OCI-LY1 (cell line): ENCODE measurements around the gene SV2C.

Experiments
- EZH2 ChIP-seq: fragments of 200-600 bp; sonication (generic), shearing (Covaris generic); IDR thresholded peaks from 2 replicates; pipeline ENCODE4 v1.8.0; 2017; ENCODE audit warnings: borderline replicate concordance, mixed run types, mild to moderate bottlenecking, antibody characterized with exemption, low read length, moderate library complexity, mixed read lengths
- TF ChIP-seq, protein P1 (sequence below): fragments of 200-600 bp; sonication (generic), shearing (Covaris generic); IDR thresholded peaks from 2 replicates; pipeline ENCODE4 v1.5.1; 2017; ENCODE audit warnings: mild to moderate bottlenecking, antibody characterized with exemption, low read length, moderate library complexity, mixed read lengths

GRCh38 chr5:76065258-76065657 is 17.9 kb upstream of the SV2C start:
- TF ChIP-seq, protein P1, sequence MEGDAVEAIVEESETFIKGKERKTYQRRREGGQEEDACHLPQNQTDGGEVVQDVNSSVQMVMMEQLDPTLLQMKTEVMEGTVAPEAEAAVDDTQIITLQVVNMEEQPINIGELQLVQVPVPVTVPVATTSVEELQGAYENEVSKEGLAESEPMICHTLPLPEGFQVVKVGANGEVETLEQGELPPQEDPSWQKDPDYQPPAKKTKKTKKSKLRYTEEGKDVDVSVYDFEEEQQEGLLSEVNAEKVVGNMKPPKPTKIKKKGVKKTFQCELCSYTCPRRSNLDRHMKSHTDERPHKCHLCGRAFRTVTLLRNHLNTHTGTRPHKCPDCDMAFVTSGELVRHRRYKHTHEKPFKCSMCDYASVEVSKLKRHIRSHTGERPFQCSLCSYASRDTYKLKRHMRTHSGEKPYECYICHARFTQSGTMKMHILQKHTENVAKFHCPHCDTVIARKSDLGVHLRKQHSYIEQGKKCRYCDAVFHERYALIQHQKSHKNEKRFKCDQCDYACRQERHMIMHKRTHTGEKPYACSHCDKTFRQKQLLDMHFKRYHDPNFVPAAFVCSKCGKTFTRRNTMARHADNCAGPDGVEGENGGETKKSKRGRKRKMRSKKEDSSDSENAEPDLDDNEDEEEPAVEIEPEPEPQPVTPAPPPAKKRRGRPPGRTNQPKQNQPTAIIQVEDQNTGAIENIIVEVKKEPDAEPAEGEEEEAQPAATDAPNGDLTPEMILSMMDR: no peak
- no peak for TF ChIP-seq EZH2
